HG03064 (cell line): Measurements from ENCODE around the gene MEOX1.

Experiments
- ATAC-seq: cut with Tn5 transposase; IDR thresholded peaks from one replicate; pipeline ENCODE4 v1.9.1; 2021; ENCODE audit warnings: low read depth; ENCODE audit not compliant: unreplicated experiment

Gene MEOX1

DNA sequence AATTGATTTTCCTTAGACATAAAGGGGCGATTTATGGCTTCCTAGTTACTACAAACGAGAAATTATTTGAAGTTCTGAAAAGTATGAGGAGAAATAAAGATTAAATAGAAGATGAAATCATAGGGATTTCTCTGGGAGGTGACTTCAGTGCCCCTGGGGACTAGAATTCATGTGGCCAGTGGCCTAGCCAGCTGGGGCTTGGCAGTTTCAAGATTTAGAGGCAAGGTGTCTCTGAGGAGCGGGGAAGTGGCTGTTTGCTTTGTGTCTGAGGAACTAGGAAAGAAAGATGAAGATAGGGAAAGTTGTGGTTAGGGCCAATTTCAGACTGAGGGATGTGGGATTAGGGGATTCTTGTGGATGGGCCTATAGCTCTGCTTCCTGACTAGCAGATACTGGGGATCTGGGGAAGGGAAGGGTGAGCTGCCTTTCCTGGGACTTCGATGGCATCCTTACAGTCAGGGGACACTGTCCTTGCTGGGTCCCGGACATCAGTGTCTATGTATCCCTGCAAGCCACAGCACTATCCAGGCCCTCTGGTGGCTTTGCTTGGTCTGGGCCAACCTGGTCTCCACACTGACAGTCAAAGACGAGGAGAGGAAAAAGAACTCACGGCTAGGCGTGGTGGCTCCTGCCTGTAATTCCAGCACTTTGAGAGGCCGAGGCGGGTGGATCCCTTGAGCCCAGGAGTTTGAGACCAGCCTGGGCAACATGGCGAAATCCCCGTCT is 22.4 kb upstream of the MEOX1 start:
- no peak for ATAC-seq

DNA sequence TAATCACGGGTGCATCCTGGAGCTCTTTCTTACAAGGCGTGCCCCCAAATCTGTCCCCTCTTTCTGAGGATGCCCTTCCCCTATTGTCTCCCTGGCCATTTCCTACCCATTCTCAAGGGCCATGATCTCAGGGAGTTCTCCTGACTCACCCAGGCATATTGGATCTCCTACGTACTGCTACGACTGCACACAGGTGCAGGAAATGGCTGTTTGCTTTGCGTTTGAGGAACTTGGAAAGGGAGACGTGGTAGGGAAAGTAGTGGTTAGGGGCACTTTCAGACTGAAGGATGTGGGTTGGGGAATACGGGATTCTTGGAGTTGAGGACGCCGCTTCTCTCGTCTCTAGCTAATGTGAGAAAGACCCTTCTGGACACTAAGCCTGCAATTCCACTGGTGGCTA is 18.7 kb upstream of the MEOX1 start:
- no peak for ATAC-seq

DNA sequence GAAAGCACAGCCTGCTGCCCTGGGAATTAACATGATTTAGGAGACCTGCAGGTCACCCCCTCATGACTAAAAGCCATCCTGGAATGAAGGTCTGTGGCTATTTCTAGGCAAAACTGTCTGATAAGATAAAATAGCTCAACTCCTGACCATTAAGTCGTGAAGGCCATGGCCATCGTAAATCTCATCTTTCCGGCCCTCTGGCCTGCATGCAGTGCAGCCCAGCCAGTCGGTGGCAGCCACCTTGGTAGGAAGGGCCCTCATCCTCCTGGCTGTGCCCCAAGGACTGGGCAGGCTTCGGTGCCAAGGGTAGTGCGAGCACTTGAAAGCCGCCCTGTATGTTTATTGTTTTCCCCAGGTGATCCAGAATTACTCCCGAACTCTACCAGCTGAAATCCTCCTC is 18.2 kb upstream of the MEOX1 start:
- no peak for ATAC-seq

DNA sequence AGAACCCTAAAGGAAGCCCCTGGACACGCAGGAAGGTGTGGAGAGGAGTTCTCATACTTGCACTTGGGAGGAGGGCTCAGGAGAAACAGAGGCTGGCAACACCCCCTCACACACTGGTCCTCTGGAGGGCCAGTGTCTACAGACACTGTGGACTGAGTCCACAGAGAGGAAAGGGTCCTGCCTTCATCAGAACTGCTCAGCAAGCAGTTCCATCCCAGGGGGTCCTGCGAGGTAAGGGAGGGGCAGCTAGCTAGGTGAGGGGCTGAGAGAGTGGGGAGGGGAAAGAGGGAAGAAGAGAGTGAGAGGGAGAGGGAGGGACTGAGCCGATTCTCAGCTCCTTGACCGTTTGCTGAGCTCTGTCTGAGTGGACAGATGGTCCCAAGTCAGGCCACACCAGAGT is 17.7 kb upstream of the MEOX1 start:
- ATAC-seq = no peak

DNA sequence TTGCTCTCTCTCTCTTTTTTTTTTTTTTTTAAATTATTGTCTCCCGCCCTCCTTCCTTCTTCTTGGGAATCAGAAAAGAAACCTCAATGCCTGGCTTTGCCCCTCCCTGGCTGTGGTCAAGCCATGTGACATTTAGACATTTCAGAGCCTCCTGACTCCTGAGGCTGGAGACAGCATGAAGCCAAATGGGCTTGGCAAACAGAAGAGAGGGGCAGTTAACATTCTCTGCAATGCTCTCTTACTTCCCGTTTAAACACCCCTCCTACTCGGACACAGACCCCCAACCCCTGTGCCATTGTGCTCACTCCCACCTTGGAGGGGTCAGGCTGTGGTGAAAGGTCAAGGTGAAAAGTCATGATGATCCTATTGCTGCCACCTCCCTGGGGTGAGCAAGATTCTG is 14.7 kb upstream of the MEOX1 start:
- ATAC-seq = no peak

DNA sequence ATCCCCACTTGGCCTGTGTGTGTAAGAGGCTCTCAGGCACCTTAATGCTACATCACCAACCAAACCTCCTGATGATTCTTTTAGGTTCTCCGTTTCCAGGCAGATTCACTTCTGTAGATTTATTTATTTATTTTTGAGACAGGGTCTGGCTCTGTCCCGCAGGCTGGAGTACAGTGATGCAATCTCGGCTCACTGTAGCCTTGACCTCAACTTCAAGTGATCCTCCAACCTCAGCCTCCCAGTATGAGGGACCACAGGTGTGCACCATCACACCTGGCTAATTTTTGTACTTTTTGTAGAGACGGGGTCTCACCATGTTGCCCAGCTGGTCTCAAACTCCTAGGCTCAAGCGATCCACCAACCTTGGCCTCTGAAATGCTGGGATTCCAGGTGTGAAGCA is 12.7 kb upstream of the MEOX1 start:
- ATAC-seq = no peak

DNA sequence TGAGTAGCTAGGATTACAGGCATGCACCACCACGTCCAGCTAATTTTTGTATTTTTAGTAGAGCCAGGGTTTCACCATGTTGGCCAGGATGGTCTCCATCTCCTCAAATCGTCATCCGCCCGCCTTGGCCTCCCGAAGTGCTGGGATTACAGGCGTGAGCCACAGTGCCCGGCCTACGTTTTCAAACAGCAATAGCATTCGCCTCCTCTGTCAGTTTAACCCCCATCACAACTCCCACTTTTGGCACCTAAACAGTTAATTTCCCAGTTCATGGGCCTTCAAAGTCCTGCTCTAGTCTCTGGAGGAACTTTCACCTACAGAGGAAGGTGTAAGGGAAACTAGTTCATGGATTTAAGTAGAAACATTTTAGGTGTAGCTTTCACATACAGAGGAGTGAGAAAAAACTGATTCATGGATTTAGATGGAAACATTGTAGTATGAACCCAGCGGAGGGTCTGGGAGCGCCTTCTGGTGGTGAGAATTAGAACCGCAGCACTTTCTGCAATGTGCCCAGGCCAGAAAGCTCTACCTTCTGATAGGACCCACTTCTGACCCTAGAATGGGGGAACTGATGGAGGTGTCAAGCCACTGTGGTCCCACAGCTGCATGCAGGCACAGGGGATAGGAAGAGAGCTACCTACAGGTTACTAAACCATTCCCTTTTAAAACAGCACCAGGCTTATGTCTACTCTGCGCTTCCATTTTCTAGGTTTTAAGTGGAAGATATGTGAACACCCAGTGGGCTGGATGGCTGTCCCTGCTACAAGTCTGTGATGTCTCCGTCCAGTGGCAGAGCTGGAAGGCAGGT is 12.0 kb upstream of the MEOX1 start:
- no peak for ATAC-seq

DNA sequence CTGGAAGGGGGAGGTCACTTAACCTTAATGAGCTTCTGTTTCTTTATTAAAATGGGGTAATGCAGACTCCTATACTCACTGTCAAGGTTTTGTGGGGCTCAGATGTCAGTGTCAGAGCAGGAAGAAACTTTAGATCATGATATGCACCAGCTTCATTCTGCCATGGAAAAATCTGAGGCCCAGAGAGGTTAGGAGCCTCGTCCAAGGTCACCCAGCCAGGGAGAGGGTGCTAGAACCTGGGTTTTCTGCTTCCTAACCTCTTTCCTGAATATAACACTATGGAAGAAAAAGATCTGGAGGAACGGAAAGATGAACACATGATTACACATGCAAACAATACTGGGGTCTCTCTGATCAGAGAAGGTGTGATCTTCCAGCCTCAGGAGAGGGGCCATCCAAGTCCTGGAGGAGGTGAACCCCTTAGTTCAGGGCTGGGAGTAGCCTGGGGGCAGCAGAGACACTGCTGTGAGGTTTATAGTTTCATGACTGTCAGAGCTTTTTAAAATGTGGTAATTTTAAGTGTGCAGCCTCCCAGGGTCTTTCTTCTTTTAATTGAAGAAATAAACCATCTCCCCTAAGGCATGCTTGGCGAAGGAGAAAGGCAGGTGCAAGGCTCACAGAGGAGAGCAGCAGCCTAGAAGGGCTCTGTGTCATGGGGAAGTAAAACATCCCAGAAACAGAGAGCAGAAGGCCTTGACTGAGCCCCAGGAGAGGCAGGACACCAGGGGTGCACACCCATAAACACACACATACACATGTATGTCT is 10.2 kb upstream of the MEOX1 start:
- no peak for ATAC-seq

DNA sequence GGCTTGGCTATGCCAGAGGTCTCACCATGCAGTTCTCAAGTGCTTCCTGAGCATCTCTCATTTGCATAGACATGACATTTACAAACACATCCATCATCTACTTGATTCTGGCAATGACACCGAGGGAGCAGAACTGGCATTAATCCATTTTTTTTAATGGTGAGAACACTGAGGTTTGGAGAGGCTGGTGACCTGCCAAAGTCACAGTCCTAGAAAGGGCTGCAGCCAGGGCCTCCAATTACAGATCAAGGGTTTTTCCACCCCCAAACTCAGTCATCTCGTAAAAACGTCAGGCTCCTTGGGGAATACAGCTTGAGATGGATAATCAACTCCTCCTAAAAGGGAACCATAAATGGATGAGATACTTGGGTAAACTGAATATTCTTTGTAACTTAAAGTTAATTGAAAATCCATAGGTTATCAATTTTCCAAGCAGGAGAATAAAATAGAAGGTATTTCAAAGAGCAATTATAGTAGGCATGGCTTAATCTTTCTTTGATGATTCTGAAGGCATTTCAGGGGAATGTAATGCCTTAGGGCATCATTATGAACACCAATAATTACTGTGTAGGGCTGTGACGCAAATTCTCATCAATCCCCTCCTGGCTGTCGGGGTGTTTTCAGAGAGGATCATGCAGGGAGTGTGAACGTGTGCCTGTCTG is 9.4 kb upstream of the MEOX1 start:
- no peak for ATAC-seq

DNA sequence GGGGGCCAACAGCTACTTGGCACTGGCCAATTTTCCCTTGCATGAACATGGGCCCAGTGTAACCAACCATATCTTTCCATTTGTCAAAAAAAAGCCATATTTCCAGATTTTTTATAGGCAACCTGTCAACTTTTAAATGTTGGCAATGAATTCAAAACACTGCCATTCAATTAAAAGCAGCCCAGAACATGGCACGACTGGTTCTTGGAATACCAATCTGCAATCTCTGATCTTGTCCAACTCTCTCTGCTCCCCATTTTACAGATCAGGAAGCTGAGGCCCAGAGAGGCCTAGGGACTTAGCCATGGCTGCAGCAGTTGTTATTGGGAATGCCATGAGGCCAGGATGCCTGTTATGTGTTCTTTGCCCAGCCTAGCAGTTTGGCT is 8.9 kb upstream of the MEOX1 start:
- ATAC-seq = no peak

DNA sequence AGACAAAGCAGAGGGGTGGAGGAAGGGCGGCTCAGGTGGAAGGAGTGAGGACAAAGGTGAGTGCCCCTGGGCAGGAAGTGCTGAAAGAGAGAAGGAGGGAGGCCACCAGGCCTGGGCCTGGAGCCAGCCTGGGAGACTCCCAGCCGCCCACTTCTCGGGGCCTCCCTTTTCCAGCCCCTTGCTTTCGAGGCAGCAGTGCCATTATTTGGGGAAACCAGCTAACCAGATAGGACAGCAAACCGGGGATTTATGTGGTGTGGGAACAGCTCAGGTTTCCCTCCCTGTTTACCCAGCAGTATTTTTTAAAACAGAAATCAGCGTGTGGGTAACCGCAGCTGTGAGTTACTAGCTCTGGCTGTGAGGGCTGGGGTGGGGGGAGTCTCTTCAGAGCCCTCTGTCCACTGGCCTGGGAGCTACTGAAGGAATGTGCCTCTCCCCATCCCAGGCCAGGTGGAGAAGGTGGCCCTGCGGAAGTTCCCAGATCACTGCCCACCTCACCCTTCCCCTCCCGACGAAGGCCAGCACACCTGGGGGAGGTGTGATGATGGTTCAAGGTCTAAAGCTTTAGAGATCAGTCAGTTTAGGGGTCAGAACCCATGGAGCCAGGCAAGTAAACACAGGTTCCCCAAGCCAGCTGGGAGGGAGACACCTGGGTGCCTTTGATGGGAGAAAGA is 8.4 kb upstream of the MEOX1 start:
- no peak for ATAC-seq

DNA sequence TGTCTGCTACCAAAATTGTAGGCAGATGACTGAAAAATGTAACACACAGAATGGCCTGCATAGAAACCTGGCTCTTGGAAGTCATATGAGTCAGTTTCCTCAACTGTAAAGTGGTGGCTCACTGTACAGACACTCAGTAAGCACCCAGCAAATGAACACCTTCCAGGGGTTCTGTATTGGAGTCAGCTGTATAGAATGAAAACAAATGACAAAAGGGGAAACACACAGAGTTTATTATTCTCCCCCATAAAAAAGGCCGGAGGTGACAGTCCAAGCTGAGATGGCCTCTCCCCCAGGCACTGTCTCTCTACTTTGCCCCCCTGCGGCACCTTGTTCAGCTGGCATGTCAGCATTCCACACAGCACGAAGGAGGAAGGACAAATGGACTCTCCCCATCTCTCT is 6.2 kb upstream of the MEOX1 start:
- ATAC-seq = no peak

DNA sequence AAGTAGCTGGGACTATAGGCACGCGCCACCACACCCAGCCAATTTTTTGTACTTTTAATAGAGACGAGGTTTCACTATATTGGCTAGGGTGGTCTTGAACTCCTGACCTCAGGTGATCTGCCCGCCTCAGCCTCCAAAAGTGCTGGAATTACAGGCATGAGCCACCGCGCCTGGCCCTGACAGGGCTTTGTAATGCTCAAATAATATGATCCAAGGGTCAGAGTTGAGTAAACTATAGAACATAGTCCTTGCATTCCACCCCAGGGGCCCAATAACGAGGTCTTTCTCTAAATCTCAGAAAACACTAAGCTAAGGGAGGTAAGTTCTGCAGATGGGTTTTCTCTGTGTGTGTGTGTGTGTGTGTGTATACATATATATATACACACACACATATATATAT is 5.8 kb upstream of the MEOX1 start:
- ATAC-seq = no peak

DNA sequence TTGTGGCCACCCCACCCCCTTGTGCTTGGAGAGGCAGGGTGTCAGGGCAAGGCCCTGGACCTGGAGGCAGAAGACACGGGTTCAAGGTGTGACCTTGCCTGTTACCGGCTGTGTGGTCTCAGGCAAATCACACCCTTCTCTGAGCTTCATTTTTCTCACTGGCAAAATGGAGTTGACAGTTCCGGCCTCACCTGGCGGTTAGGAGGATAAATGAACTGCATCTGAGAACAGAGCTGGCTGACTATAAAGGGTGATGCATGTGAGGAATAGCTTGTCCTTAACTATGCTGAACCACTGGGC is 4.2 kb upstream of the MEOX1 start:
- ATAC-seq = no peak

DNA sequence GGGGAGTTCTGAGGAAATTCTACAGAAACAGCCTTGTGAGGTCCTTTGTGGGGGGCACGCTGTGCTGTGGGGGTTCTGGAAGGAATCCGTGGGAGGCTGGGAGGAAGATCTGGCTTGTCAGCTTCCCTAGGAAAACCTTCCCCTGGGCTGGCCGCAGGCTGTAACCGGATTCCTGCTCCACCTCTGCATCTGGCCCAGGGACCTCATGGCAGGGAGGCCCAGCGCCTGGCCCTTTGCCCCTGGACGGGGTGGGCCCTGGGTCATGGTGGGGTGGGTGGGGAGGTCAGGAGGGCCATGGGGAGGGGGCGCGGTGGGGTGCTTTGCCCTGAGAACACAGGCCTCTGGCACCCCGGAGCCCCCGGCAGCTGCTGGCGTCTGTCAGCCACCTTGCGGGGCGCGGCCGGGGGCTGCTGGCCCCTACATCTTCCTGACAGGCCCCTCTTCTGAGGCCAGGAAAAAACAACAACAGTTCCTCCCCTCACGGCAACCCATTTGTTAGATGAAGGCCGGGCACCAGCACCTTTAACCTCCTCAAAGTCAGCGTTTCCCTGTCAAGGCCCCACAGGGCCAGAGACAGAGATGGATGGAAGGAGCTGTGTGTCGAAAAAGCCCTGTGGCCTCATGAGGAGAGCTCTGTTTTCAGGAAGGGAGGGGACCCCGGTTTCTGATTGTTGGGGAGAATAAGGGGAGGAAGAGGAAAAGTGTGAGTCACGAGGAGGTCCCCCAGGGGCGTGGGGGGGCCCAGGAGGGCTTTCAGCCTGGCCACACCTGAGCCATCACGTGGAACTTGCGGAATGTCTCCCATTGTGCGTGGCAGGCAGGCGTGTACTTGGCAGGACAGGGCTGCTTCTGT is 3.6 kb upstream of the MEOX1 start:
- ATAC-seq = no peak

DNA sequence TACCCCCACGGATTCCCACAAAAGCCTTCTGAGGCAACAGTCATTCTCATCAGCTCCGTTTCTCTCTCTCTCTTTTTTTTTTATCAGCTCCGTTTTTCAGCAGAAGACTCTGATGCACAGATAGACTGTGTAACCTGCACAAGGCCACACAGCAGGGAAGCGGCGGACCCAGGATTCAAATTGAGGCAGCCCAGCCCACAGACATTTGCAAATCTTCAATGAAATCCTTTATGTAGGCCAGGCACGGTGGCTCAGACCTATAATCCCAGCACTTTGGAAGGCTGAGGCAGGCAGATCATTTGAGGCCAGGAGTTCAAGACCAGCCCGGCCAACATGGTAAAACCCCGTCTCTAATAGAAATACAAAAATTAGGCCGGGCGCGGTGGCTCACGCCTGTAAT is 2.4 kb upstream of the MEOX1 start:
- no peak for ATAC-seq

DNA sequence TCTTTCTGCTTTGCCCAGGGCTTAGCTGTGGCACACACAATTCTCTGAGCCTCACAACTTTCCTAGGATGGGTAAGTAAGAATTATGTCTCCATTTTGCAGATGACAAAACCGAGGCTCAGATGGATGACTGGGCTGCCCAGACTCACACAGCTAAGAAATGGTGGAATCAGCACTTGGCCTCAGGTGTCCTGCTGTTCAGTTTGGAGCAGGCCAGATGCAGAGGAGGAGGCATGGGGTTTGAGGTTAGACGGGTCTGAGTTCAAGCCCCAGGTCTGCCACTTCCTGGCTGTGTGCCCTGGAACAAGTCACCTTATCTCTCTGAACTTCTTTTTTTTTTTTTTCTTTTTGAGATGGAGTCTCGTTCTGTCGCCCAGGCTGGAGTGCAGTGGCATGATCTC is 1.7 kb upstream of the MEOX1 start:
- ATAC-seq = no peak

DNA sequence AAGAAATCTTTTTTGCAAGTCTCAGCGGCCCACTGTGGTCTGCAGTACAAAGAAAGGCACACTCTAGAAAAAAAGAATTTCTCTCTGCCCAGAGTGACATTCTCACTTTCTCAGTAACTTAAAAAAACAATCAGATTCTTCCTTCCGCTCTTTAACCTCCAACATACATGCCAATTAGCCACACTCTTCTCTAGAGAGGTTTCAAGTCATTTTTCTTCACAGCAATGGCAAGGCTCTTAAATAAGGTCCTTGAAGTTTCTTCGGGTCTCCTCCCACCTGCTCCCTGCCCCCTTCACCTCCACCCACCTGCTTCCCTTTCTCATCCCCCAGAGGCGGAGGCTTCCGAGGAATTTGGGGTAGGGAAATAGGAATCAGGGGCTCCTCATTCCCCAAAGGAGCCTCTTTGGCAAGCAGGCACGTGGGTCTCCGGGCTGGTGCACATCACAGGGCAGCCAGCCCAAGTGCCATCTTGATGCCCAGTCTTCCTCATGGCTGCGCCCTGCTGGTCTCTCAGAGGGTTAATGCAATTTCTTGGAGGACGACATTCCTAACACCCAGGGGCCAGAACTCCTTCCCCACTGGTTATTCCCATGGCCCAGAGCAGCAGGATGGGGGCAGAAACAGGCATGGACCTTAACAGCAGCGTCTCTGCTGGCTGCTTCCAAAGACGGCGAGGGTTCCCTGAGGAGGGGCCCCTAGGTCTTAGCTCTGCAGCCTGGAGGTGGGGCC is 855 bp upstream of the MEOX1 start:
- ATAC-seq = no peak

DNA sequence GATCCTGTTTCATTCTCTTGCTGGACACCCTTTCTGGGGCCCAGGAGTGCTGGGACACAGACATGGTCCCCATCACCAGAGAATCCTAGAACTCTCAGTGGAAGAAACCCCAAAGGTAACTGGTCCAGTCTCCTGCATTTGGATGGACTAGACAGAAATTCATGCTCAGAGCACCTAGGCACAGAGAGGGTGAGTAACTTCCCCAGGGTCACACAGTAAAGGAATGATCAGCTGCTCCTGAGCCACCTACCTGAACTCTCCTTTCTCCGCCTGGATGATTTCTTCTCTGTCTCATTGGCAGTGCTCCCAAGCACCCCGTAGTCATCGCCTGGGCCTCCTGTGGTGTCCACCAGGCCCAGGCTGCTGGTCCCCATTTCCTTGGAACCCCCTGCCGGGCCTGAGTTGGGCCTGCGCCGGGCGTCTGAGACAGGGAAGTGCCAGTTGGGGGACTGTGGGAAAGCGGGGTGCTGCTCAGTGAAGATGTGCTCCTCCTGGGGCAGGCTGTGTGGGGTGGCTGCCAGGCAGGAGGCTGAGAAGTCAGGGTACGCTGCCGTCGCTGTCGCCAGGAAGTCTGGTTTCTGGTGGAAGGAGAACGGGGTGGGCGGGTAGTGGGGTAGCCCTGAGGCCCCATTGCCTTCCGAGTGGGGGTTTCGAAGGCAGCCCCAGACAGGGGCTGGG is 767 bp downstream of the MEOX1 start:
- no peak for ATAC-seq
